SK-N-MC (cell line): Measurements from ENCODE around the gene CASP10.

Experiments used
- EZH2 ChIP-seq: fragments of 200-600 bp; sonication (generic); IDR thresholded peaks from one replicate; pipeline ENCODE4 v1.6.1; 2017; ENCODE audit warnings: antibody characterized with exemption
- FOXP2 ChIP-seq: optimal IDR thresholded peaks from 2 replicates; pipeline ENCODE3; 2011; ENCODE audit warnings: mild to moderate bottlenecking, moderate library complexity; ENCODE audit not compliant: insufficient read depth; ENCODE audit errors: extremely low read length, control extremely low read depth
- POLR2AphosphoS5 ChIP-seq: IDR thresholded peaks from 2 replicates; pipeline ENCODE4 v1.6.1; 2012; ENCODE audit warnings: mild to moderate bottlenecking, low read depth, low read length, borderline replicate concordance

- TF ChIP-seq EZH2 (no peak), POLR2AphosphoS5 (no peak), FOXP2 (no peak)
Observed at GRCh38 chr2:201164166-201164565, 18.8 kb upstream of the CASP10 start.
